Mucosa of stomach (tissue), 1 donor: ENCODE results near the gene ECEL1.

Experiments used
- H3K27me3 ChIP-seq: one replicate; pipeline ENCODE4 v1.7.0; 2013; ENCODE audit warnings: mild to moderate bottlenecking, low read length; ENCODE audit not compliant: control insufficient read depth, insufficient read depth
- H3K36me3 ChIP-seq: one replicate; pipeline ENCODE4 v1.7.0; 2013; ENCODE audit warnings: low read length; ENCODE audit not compliant: control insufficient read depth, insufficient read depth
- H3K4me1 ChIP-seq: one replicate; pipeline ENCODE4 v1.7.0; 2013; ENCODE audit warnings: mild to moderate bottlenecking, low read length; ENCODE audit not compliant: control insufficient read depth, insufficient read depth
- H3K4me3 ChIP-seq: one replicate; pipeline ENCODE4 v1.7.0; 2013; ENCODE audit warnings: low read length
- H3K9ac ChIP-seq: one replicate; pipeline ENCODE4 v1.7.0; 2013; ENCODE audit warnings: mild to moderate bottlenecking, low read length, moderate library complexity
- H3K9me3 ChIP-seq: one replicate; pipeline ENCODE4 v1.7.0; 2013; ENCODE audit warnings: mild to moderate bottlenecking, low read length, moderate library complexity; ENCODE audit not compliant: control insufficient read depth
- donor health status: Pancreatic carcinoma.

Gene ECEL1

GRCh38 chr2:232484628-232485347 lies 2.8 kb downstream of the ECEL1 start:
- Histone ChIP-seq H3K4me3 (no peak overlapping the region), H3K36me3 (no peaks in the 10 kb centered on the region), H3K9me3 (no peaks in the 10 kb centered on the region), H3K27me3 (peaks cover 57% of the 10 kb centered on the region), H3K4me1 (no peaks in the 10 kb centered on the region), H3K9ac (no peak overlapping the region)

- H3K9me3 ChIP-seq, result no peaks in the 10 kb centered on the region
- H3K9ac ChIP-seq, result no peak overlapping the region
- H3K4me3 ChIP-seq, result no peak overlapping the region
- H3K4me1 ChIP-seq, result no peaks in the 10 kb centered on the region
- H3K27me3 ChIP-seq, result peaks cover 53% of the 10 kb centered on the region
- no peaks in the 10 kb centered on the region for H3K36me3 ChIP-seq
Measured at GRCh38 chr2:232483923-232484627, 3.6 kb downstream of the ECEL1 start.

- Histone ChIP-seq H3K9ac (no peak overlapping the region), H3K4me3 (no peak overlapping the region), H3K4me1 (no peaks in the 10 kb centered on the region), H3K27me3 (peaks cover 48% of the 10 kb centered on the region), H3K9me3 (no peaks in the 10 kb centered on the region), H3K36me3 (no peaks in the 10 kb centered on the region)
Measured at GRCh38 chr2:232483311-232483922, 4.2 kb downstream of the ECEL1 start.

GRCh38 chr2:232482301-232483238 lies 5.1 kb downstream of the ECEL1 start:
- Histone ChIP-seq H3K4me3 (no peak overlapping the region), H3K27me3 (peaks cover 42% of the 10 kb centered on the region), H3K9ac (no peak overlapping the region), H3K9me3 (no peaks in the 10 kb centered on the region), H3K4me1 (no peaks in the 10 kb centered on the region), H3K36me3 (no peaks in the 10 kb centered on the region)

GRCh38 chr2:232481322-232482140 lies 6.1 kb downstream of the ECEL1 start:
- Histone ChIP-seq H3K9me3 (no peaks in the 10 kb centered on the region), H3K27me3 (peaks cover 32% of the 10 kb centered on the region), H3K4me1 (no peaks in the 10 kb centered on the region), H3K4me3 (no peak overlapping the region), H3K36me3 (no peaks in the 10 kb centered on the region), H3K9ac (no peak overlapping the region)

- Histone ChIP-seq H3K4me3 (no peak overlapping the region), H3K9me3 (no peaks in the 10 kb centered on the region), H3K27me3 (peaks cover 23% of the 10 kb centered on the region), H3K36me3 (no peaks in the 10 kb centered on the region), H3K9ac (no peak overlapping the region), H3K4me1 (no peaks in the 10 kb centered on the region)
Measured at GRCh38 chr2:232480201-232481190, 7.1 kb downstream of the ECEL1 start.

GRCh38 chr2:232479341-232480200 lies 8.1 kb downstream of the ECEL1 start:
- Histone ChIP-seq H3K27me3 (peaks cover 18% of the 10 kb centered on the region), H3K4me1 (no peaks in the 10 kb centered on the region), H3K9me3 (no peaks in the 10 kb centered on the region), H3K4me3 (no peak overlapping the region), H3K9ac (no peak overlapping the region), H3K36me3 (no peaks in the 10 kb centered on the region)

GRCh38 chr2:232478571-232479340 lies 8.9 kb downstream of the ECEL1 start:
- H3K27me3 ChIP-seq, result peaks cover 18% of the 10 kb centered on the region
- no peaks in the 10 kb centered on the region for H3K9me3 ChIP-seq
- H3K4me1 ChIP-seq, result no peaks in the 10 kb centered on the region
- H3K4me3 ChIP-seq, result no peak overlapping the region
- H3K36me3 ChIP-seq, result no peaks in the 10 kb centered on the region
- H3K9ac ChIP-seq, result no peak overlapping the region

GRCh38 chr2:232477751-232478510 lies 9.7 kb downstream of the ECEL1 start:
- Histone ChIP-seq H3K9me3 (no peaks in the 10 kb centered on the region), H3K9ac (no peak overlapping the region), H3K27me3 (peaks cover 21% of the 10 kb centered on the region), H3K36me3 (no peaks in the 10 kb centered on the region), H3K4me1 (no peaks in the 10 kb centered on the region), H3K4me3 (no peak overlapping the region)
